Mesodermal cell (in vitro differentiated cells): ENCODE data around the gene KNSTRN.

Experiments
- H3K27ac ChIP-seq: 2 replicates; pipeline ENCODE4 v1.7.0; 2013; ENCODE audit warnings: mild to moderate bottlenecking, low read depth, low read length, moderate library complexity; ENCODE audit not compliant: severe bottlenecking
- H3K36me3 ChIP-seq: 2 replicates; pipeline ENCODE4 v1.7.1; 2013; ENCODE audit warnings: mild to moderate bottlenecking, low read length, moderate library complexity; ENCODE audit not compliant: control insufficient read depth, insufficient read depth
- H3K4me1 ChIP-seq: one replicate; pipeline ENCODE4 v1.7.1; 2013; ENCODE audit warnings: mild to moderate bottlenecking, low read length; ENCODE audit not compliant: insufficient read depth, control insufficient read depth, poor library complexity, severe bottlenecking
- H3K4me3 ChIP-seq: 2 replicates; pipeline ENCODE4 v1.7.0; 2013; ENCODE audit warnings: low read length, control low read depth, mild to moderate bottlenecking; ENCODE audit not compliant: insufficient read depth, poor library complexity, severe bottlenecking; ENCODE audit errors: extremely low read depth
- H3K9me3 ChIP-seq: 2 replicates; pipeline ENCODE4 v1.7.1; 2013; ENCODE audit warnings: mild to moderate bottlenecking, low read length, moderate library complexity; ENCODE audit not compliant: control insufficient read depth
- WGBS, 2 experiments: methylation state at CpG; one replicate each; pipeline ENCODE4 v1.1.5; 2013; ENCODE audit warnings: missing lambda C conversion rate in 2 of 2; ENCODE audit not compliant: insufficient coverage in 2 of 2; 5-methylcytosine and 5-hydroxymethylcytosine counted together

KNSTRN gene

GRCh38 chr15:40436116-40436891 is 53.8 kb downstream of the KNSTRN start:
- Histone ChIP-seq H3K4me3 (peak overlapping the region; percentile 43), H3K27ac (no peak overlapping the region), H3K9me3 (no peaks in the 10 kb centered on the region), H3K4me1 (peaks cover 27% of the 10 kb centered on the region), H3K36me3 (no peaks in the 10 kb centered on the region)
- 0 to 4% methylated on average over 7 to 16 of the region's 39 CpGs for whole genome bisulfite sequencing, 2 experiments

- 0 to 8% methylated on average over 8 to 12 of the region's 17 CpGs for WGBS, 2 experiments
- Histone ChIP-seq H3K4me1 (peaks cover 27% of the 10 kb centered on the region), H3K9me3 (no peaks in the 10 kb centered on the region), H3K36me3 (no peaks in the 10 kb centered on the region), H3K4me3 (peak overlapping the region; percentile 43), H3K27ac (no peak overlapping the region)
Measured at GRCh38 chr15:40436892-40437751, 54.6 kb downstream of the KNSTRN start.

- WGBS, 2 experiments, result 38 to 54% methylated on average over 14 to 15 of the region's 21 CpGs
- Histone ChIP-seq H3K4me1 (peaks cover 31% of the 10 kb centered on the region), H3K9me3 (no peaks in the 10 kb centered on the region), H3K27ac (no peak overlapping the region), H3K36me3 (peaks cover 2% of the 10 kb centered on the region), H3K4me3 (peak overlapping the region; percentile 43)
Measured at GRCh38 chr15:40437752-40438687, 55.5 kb downstream of the KNSTRN start.

- 43 to 55% methylated on average over 5 to 9 of the region's 12 CpGs for WGBS, 2 experiments
- H3K36me3 ChIP-seq, result peaks cover 3% of the 10 kb centered on the region
- H3K9me3 ChIP-seq, result no peaks in the 10 kb centered on the region
- peaks cover 38% of the 10 kb centered on the region for H3K4me1 ChIP-seq
- no peak overlapping the region for H3K27ac ChIP-seq
- H3K4me3 ChIP-seq, result no peak overlapping the region
Measured at GRCh38 chr15:40438712-40439111, 56.2 kb downstream of the KNSTRN start.

GRCh38 chr15:40439461-40439959 is 57.0 kb downstream of the KNSTRN start:
- Histone ChIP-seq H3K4me3 (peak overlapping the region; percentile 59), H3K36me3 (peaks cover 3% of the 10 kb centered on the region), H3K4me1 (peaks cover 42% of the 10 kb centered on the region), H3K9me3 (no peaks in the 10 kb centered on the region), H3K27ac (peak overlapping the region; percentile 25)
- 0 to 2% methylated on average over 8 to 9 of the region's 15 CpGs for WGBS, 2 experiments

GRCh38 chr15:40439960-40440742 is 57.6 kb downstream of the KNSTRN start:
- Histone ChIP-seq H3K4me1 (peaks cover 49% of the 10 kb centered on the region), H3K27ac (peak overlapping the region; percentile 25), H3K4me3 (peak overlapping the region; percentile 59), H3K9me3 (no peaks in the 10 kb centered on the region), H3K36me3 (peaks cover 3% of the 10 kb centered on the region)
- 0 to 3% methylated on average over 6 to 20 of the region's 35 CpGs for WGBS, 2 experiments

GRCh38 chr15:40440743-40441564 is 58.4 kb downstream of the KNSTRN start, which contains the start of gene BAHD1:
BAHD1 (plus strand) TSS chr15:40440953; CDS start chr15:40458465, 17,512 bp downstream.
- 0 to 1% methylated on average over 55 to 57 of the region's 119 CpGs for WGBS, 2 experiments
- Histone ChIP-seq H3K9me3 (no peaks in the 10 kb centered on the region), H3K4me1 (peaks cover 57% of the 10 kb centered on the region), H3K36me3 (peaks cover 3% of the 10 kb centered on the region), H3K27ac (peak within 1 kb of the TSS; percentile 41), H3K4me3 (peak within 1 kb of the TSS; percentile 70)

GRCh38 chr15:40441565-40442531 is 59.3 kb downstream of the KNSTRN start:
- Histone ChIP-seq H3K36me3 (peaks cover 3% of the 10 kb centered on the region), H3K4me1 (peaks cover 52% of the 10 kb centered on the region), H3K9me3 (no peaks in the 10 kb centered on the region), H3K4me3 (peak overlapping the region; percentile 70), H3K27ac (no peak overlapping the region)
- 0 to 1% methylated on average over 31 to 79 of the region's 119 CpGs for WGBS, 2 experiments
